NCI-H2029 treated with DMSO at 0.1 percent for 48 hours (cell line): ENCODE results near the gene B3GNT2.
A peak's percentile ranks its signal among the peaks of the same experiment; 100 is the strongest.
"Not testable (repeated sequence)": the region's sequence is repeated elsewhere in the genome, so short reads cannot be mapped to it uniquely, and the experiment has no call there.

Experiments
- DNase-seq: peaks from one replicate; lab custom pipeline; 2025; lab: John Stamatoyannopoulos, UW

Gene B3GNT2

GRCh38 chr2:62238236-62238635 lies 42.3 kb downstream of the B3GNT2 start:
- no peak for DNase-seq

DNA sequence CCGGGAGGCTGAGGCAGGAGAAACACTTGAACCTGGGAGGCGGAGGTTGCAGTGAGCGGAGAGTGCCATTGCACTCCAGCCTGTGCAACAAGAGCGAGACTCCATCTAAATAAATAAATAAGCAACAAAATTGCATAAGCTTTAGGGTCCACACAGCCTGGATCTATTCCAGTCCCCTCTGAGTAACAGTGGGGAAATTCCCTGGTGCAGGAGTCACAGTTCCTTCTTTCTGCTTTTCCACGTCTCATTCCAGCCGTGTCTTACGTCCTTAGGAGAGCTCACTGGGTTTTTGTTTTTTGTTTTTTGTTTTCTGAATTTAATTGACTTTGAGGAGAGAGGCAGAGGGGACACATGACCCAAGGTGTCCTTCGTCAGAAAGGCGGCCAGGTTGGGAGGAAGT lies 44.6 kb downstream of the B3GNT2 start:
- no peak for DNase-seq

GRCh38 chr2:62243983-62244382 lies 48.1 kb downstream of the B3GNT2 start:
- DNase-seq = no peak

DNA sequence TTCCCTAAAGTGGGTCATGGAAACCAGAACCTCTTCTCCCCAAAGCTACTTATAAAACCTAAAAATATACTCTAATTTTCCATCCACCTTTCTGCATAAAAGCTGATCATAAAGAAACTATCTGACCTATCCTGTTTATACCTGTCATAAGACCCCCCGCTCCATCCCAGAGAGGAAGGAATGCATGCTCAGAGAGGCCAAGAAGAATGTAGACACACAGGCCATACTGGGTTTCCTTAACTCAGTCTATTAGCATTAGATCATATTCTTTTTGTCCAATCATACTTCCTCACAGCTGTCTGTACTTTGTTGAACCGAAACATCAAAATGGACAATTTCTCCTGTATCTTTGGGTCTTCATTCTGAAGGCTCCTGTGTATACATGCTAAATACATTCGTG lies 52.3 kb downstream of the B3GNT2 start:
- no peak for DNase-seq

- DNase-seq = no peak
These were observed 54.3 kb downstream of the B3GNT2 start for GRCh38 chr2:62250239-62250638.

DNA sequence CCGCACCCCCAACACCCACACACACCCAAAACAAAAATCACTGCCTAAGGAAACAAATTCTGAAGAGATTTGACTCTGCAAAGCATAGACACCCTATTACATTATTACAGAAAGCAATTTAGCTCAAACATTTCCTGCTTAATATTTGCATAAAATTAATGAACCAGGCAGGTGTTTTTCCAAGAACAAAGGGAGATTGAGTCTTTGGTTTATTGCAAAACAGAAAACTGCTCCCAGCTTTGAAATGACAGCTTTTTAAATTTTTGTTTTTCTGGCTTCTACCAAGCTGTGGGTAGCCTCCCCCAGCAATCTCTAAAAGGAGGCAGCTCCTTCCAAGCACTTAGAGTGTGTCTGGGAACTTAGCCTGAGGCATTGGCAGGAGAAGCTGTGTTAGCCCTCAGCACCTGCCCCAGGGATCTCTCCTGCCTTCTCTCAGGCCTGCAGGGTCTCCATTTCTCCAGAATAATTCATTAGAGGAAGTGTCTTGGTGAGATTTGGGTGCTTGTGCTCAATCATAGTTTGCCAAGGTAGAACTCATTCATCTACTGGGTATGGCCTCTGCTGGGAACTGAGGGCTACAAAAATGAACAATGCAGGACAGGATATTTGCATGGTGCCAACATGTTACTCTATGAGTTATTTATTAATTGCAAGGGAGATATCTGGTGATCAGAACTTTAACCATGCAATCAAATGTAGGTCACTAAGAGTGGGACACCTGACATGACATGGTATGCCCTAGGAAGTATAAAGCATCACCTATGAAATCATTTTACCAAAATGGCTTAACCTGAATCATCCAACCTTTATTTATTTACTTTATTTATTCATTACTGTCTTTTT lies 58.7 kb downstream of the B3GNT2 start:
- no peak for DNase-seq

DNA sequence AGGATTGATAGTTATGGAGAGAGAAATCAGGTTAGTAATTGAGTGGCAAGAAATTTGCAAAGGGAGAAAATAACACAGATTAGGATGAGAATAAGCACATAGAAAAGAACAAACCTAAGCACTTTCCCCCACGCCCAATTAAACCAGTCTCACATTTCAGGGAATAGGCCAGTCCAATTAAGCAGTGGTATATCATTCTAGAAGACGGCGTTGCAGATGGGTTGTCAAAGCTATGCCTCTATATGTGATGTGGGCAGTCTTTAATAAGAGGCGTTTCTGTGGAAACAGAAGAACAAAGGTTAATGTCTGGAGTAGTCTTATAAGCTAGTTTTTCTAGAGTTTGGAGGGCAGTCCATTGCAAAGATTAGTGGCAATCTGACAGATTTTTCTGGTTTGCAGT lies 61.6 kb downstream of the B3GNT2 start:
- no peak for DNase-seq

DNA sequence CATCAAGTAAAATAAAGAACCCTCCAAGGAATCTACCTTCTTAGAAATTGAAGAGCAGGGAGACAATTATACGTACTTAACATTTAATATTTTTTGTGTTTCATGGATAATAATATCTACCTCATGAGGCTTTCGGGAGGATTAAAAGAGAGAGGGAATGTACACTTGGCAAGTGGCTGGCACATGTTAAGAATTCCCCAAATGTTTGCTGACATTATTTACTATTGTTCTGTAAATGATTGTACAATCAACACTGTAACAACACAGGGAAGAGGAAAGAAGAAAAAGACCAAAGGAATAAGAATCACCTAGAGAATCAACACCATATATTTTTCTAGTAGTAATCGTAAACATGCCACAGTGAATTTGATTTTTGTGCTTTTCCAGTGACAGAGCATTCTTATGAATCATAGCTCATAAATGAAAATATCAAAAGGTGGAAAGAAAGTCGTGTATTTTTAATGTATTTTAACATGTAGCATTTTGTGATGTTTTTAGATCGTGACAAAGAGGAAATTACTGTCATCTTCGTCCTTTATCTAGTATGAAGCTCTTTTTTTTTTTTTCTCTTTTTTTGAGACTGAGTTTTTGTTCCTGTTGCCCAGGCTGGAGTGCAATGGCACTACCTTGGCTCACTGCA lies 67.3 kb downstream of the B3GNT2 start:
- no peak for DNase-seq

DNA sequence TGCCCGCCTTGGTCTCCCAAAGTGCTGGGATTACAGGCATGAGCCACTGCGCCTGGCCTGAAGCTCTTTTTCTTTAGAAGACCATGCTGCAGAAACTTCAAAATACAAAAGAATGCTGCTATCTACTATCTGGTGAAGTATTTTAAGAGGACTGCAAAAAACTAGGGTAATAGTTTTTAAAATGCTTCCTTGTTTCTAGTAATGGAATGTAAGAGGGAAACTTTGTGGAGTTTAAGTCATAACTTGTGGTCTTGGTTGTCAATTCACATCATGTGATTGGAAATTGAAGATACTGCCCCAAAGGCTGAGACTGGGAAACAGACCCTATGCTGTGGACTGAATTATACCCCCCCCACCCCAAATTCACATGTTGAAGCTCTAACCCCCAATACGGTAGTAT lies 68.3 kb downstream of the B3GNT2 start:
- DNase-seq = no peak

GRCh38 chr2:62265106-62265505 lies 69.2 kb downstream of the B3GNT2 start:
- no peak for DNase-seq

- DNase-seq = no peak
These were observed 70.6 kb downstream of the B3GNT2 start for GRCh38 chr2:62266433-62267038.

DNA sequence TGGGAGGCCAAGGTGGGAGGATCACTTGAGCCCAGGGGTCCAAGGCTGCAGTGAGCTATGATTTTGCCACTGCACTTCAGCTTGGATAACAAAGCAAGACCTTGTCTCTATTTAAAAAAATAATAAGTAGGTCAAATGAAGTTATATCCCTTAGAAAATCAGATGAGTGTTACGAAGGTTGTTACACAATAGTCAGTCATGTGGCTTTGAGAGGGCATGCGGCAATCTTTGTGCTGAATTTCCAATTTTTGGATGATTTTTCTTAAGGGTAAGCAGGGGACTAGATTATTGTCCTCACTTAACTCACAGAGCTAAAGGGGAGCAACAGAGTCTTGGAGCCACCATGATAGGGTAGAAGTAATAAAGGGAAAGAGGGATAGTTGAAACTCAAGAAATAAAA lies 71.8 kb downstream of the B3GNT2 start:
- DNase-seq = no peak

DNA sequence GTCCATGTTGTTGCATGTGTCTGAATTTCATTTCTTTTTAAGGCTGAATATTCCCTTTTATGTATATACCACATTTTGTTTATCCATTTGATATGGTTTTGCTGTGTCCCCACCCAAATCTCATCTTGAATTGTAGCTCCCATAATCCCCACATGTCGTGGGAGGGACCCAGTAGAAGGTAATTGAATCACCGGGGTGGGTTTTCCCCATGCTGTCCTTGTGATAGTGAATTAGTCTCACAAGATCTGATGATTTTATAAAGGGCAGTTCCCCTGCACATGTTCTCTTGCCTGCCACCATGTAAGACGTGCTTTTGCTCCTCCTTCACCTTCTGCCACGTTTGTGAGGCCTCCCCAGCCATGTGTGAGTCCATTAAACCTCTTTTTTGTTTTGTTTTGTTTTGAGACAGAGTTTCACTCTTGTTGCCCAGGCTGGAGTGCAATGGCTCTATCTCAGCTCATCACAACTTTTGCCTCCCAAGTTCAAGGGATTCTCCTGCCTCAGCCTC lies 72.8 kb downstream of the B3GNT2 start:
- DNase-seq = not testable (repeated sequence)

DNA sequence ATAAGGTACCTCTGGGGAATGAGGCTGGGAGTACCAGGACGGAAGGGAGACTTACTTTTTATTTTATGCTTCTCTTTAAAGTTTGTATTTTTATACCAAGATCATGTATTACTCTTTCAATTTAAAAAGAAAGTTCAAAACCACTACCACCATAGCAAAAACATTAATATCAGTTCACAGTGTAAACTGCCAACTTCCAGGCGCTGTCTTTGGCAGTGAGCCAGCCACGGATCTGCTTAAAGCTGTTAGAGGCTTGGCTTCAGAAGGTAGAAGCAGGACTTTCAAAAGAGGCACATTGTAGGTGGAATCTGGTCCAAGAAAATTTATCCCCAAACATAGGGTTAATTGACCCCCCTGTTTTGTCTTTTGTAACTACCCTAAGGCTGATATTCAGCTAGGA lies 74.8 kb downstream of the B3GNT2 start:
- peak; percentile 37 for DNase-seq
